GM18508 (cell line): Measurements from ENCODE around the gene ARSB.
"Not testable (repeated sequence)": the region's sequence is repeated elsewhere in the genome, so short reads cannot be mapped to it uniquely, and the experiment has no call there.

Experiments
- ATAC-seq: cut with Tn5 transposase; IDR thresholded peaks from one replicate; pipeline ENCODE4 v1.9.1; 2021; ENCODE audit warnings: moderate number of reproducible peaks; ENCODE audit not compliant: insufficient read depth, unreplicated experiment

The ARSB gene

DNA sequence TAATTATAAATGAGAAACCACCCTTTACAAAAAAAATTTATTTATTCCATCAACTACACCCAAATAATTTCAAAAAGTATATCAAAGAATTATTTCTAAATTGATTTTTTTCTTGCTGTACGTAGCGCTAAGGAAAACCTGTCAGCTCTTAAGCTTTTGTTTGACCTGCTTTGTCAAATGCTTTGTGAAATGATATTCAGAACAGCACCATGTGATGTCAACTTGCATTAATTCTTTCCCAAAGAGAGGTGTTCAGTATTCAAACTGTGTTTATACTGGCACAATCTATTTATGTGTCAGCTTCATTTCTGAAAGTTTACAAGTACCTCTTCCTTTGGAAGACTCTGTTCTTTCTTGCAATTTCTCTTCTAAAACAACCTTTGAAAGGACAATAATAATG lies 12.0 kb upstream of the ARSB start:
- ATAC-seq: no peak

GRCh38 chr5:78995521-78996007 lies 10.5 kb upstream of the ARSB start:
- no peak for ATAC-seq

DNA sequence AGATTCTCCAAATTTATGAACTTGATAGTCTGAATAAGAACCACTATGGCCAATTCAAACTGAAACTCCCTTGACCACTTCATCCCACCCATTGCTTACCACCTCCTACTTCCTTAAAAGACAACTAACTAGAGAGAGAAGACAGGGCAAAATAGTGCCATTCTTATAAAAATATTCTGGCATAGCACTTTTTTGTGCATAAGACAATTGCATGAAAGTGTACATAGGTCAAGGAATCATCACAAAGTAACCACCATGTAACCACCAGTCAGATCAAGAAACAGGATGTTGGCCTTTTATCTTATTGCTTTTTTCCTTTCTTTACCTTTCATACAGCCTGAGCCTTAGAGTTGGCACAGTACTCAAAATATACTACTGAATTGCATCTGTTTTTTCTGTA lies 8.1 kb upstream of the ARSB start:
- no peak for ATAC-seq

DNA sequence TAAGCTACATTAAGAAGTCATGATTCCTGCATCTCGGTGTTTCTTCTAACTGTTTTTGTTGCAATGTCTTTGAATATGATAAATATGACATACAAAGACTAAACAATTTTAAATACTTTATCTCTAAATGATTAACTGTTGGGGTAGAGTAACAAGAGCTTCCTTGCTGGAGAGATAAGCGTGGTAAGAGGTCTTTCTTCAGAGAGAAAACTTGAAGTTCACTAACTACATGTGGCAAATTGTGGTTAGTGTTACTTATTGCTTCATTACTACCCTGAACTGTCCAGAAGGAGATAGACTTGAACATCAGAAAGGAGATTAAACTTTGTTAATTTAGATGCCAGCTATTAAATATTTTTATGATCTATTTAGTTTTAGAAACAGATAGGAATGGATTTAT lies 7.0 kb upstream of the ARSB start:
- no peak for ATAC-seq

- ATAC-seq: no peak
Measured at GRCh38 chr5:78989080-78989479, 4.0 kb upstream of the ARSB start.

DNA sequence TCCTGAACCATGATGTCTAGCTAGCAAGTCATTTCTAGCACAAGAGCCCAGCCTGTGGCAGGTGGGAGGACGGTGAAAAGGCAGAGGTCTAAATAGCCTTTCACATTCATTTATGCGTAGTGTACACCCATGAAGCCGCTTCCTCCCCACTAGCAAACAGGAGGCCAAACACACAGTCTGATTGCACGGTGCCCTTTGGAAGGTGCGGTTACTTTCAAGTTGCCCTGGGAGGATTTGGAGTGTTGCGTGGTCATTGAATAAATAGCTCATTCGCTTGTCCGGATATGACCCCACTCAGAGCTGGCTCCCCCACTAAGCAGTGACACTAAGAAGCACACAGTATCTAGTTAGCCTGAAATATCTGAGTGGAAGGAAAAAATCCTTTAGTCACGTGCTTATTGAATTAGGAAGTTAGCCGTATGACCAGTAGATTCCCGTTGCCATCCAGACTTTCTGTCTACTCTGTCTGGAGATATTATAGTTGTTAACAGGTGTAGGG lies 664 bp upstream of the ARSB start:
- peak; percentile 61 for ATAC-seq

DNA sequence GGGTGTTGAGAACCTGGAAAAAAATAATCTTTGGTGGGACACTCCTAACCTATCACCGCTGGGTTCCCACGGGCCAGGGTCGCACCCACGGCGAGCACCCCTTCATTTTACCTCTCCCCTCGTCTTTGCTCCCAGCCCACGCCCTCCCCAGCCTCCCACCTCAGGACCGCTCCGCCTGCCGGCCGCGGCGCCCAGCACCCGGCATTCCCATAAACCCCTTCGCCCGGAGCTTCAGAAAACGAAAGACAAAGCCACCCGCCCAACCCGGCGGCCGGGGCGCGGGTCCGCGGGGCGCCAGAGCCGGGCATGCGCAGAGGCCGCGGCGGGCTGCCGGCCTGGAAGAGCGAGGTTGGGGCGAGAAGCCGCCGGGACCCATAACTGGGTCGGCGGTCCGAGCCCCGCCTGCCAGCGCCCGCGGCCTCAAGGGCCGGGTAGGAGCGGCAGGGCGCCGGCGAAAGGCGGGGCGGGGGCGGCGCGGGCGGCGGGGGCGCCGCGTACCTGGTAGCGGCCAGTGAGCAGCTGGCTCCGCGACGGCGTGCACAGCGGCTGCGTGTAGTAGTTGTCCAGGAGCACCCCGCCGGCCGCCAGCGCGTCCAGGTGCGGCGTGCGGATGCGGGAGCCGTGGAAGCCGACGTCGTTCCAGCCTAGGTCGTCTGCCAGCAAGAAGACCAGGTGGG lies 533 bp downstream of the ARSB start:
- ATAC-seq: peak; percentile 16

- no peak for ATAC-seq
Measured at GRCh38 chr5:78983601-78984438, 1.3 kb downstream of the ARSB start.

DNA sequence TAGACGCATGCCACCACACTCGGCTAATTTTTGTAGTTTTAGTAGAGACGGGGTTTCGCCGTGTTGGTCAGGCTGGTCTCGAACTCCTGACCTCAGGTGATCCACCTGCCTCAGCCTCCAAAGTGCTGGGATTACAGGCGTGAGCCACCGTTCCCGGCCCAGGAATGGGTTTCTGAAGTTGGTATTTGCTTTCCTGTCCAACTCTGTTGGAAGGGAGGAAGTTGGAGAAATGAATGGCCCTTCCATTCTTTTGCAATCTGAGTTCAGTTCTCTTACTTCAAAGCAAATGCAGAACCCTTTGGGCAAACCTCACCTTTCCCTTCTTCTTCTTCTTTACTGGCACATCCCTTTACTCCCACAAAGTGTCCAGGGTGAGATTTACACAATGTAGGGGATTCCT lies 1.9 kb downstream of the ARSB start:
- ATAC-seq: not testable (repeated sequence)

- ATAC-seq: no peak
Measured at GRCh38 chr5:78979909-78980308, 5.2 kb downstream of the ARSB start.

DNA sequence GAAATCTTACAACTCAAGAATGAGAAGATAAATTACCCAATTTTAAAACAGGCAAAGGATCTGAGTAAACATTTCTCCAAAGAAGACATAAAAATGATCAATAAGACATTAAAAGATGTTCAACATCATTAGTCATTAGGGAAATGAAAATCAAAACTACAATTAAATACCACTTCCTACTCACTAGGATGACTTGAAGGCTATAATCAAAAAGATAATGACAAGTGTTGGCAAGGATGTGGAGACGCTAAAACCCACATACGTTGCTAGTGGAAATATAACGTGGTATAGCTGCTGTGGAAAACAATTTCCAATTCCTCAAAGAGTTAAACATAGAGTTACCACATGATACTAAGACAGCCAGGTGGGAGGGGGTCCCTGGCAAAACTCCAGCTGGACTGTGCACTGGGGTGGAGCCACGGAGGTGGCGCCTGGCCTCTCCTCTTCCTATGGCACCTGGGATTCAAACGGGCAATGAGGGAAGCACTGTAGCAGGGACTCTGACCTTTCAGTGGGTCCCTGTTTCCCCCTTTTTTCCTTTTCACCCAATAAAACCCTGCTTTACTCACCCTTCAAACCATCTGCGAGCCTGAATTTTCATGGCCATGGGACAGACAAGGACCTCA lies 5.9 kb downstream of the ARSB start:
- no peak for ATAC-seq

DNA sequence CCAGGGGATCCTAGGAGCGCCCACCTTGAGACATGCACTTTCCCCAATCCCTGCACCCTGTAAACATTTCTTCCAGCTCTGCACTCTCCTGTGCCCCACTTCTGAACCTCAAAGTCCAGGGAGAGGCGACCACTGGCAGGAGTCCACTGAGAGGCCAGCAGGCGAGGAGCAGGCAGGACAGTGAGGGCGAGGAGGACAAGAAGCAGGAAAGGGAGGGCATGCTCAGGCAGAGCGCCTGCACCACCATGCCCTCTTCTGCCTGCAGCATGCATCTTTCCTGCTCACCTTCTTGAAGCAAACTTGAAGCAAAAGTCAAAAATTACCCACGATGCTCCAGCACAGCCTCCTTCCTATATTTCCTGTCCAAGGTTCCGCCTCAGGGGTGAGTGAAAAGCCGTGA lies 10.1 kb downstream of the ARSB start:
- no peak for ATAC-seq

DNA sequence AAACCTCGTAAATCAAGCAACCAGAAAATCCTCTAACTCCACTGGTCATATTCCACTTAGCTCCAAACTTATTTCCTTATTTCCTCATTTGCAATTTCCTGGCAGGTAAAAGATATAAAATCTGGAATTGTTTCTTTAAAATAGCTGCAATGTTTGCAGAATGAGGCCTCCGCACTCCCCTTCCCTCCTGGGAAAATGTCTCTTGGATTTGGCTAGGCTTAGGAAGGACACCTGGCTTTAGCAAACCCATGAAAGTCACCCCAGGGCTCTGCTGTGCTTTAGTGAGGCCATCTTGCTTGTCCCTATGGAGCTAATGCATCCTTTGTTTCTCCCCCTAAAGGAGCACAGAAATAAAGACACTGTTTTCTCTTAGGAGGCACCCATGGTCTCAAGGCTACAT lies 10.5 kb downstream of the ARSB start:
- no peak for ATAC-seq

GRCh38 chr5:78974011-78974410 lies 11.1 kb downstream of the ARSB start:
- no peak for ATAC-seq

- ATAC-seq: no peak
Measured at GRCh38 chr5:78972654-78973428, 12.3 kb downstream of the ARSB start.

GRCh38 chr5:78971998-78972397 lies 13.1 kb downstream of the ARSB start:
- ATAC-seq: no peak

- no peak for ATAC-seq
Measured at GRCh38 chr5:78968781-78969180, 16.3 kb downstream of the ARSB start.

DNA sequence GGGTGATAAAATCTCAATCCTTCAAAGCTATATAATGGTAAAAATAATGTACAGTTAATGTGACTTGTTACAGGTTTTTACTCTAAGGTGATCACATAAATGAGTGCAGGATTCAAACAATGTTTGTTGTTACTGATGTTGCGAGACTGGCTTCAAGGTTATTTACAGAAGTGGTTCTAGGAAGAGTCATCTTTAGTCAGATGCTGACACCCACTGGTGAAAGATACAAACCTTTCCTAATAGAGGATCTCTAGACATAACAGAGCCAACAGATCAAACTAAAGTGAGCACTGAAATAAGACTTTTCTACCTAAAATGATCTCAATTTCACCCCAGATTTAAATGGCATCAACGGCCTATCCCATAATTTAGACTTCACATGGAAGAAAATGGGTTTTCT lies 20.2 kb downstream of the ARSB start:
- ATAC-seq: no peak

GRCh38 chr5:78961743-78962142 lies 23.4 kb downstream of the ARSB start:
- ATAC-seq: no peak

DNA sequence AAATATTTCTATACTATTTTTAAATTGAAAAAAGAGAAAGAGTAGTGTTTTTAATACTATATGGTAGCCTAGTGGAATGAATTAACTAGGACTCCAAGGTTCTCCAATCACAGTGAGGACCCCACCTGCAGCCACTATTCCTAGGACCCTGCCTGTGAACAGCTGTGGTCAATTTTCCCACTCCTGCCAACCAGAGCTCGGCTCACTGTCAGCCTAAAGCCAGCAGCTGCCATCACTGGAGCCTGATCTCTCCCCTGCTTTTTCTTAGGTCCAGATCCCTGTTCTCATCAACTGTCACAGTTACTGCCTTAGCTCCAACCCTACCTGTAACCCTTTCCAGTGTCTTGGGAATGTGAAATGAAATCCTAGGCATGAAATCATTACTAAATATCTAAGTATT lies 25.3 kb downstream of the ARSB start:
- ATAC-seq: no peak
